Measurements from ENCODE around the gene NADK. TPM values are rescaled to one million over a fixed set of nuclear protein-coding genes. Genes with fewer than 3 reads are reported as not detected.
"Not testable (repeated sequence)": the region's sequence is repeated elsewhere in the genome, so short reads cannot be mapped to it uniquely, and the experiment has no call there.

The NADK gene
- total and polyA plus RNA-seq, 2 of the 13 experiments (the other 11 are each of a cell fraction or from before 2014, with no cell fraction given), result 56.6 to 60.1 TPM

GRCh38 chr1:1724035-1724864 is 54.0 kb downstream of the NADK start, which contains the start of gene CDK11A (continued):
- peak; percentile 59 for TF ChIP-seq SKI (IDR thresholded peaks at IDR 0.05; ENCODE audit: partially characterized antibody)
- 0 out of 2 replicates have a peak, but pooled peaks have one; percentile 34 for TF ChIP-seq PATZ1 (CRISPR knock-in tag; IDR thresholded peaks at IDR 0.05)
- TF ChIP-seq ARID4A (CRISPR knock-in tag; IDR thresholded peaks at IDR 0.05; ENCODE audit: borderline replicate concordance), result peak; percentile 86
- TF ChIP-seq MED1 (CRISPR knock-in tag; IDR thresholded peaks at IDR 0.05), result peak; percentile 70
- peak; percentile 83; the same call in 1 of the 2 replicates for TF ChIP-seq MYPOP (CRISPR knock-in tag; IDR thresholded peaks at IDR 0.05)
- TF ChIP-seq ZBTB40 (IDR thresholded peaks at IDR 0.05), result peak; percentile 45; the same call in 1 of the 2 replicates
- not testable (repeated sequence) for TF ChIP-seq ZBTB40 (CRISPR knock-in tag; IDR thresholded peaks at IDR 0.05)
- peak; percentile 99 for TF ChIP-seq ZBTB2 (CRISPR knock-in tag; IDR thresholded peaks at IDR 0.05; ENCODE audit: low read depth)
- TF ChIP-seq FOXK2 (IDR thresholded peaks at IDR 0.05), result peak; percentile 83

Data from HepG2 (cell line).